ENCODE results near the gene DNAAF8.

DNA sequence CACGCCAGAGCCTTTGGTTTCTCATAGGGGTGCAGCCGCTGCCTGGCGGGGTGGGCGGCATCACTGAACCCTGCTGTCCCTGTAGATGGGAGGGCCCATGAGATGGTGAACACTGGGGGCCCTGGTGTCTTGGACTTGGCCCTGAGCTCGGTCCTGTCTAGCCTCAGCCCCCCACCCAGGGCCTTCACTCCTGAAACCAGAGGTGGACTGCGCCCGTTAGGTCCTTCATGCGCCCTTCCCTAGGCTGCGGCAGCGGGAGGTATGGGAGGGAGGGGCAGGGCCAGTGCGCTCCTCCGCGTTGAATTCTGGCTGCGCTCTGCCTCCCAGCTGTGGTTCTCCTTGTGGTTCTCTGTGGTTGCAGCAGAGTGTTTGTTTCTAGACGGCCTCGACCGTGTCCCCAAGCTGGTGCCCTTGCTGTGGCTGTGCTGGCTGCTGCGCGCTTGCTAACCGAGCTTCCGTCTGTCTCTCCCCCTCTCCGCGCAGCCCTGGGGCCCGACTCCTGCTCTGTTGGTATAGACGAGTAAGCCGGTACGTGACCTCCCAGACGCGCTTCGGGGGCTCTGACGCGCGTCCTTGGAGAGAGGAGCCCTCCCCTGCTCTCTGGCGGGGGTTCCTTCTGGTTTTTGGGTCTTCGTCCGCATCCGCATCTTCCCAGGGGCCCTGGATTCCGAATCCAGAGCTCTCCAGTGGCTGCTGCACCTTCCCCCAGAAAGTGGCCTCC lies 48.4 kb upstream of the DNAAF8 start:
- TF ChIP-seq, protein P1, sequence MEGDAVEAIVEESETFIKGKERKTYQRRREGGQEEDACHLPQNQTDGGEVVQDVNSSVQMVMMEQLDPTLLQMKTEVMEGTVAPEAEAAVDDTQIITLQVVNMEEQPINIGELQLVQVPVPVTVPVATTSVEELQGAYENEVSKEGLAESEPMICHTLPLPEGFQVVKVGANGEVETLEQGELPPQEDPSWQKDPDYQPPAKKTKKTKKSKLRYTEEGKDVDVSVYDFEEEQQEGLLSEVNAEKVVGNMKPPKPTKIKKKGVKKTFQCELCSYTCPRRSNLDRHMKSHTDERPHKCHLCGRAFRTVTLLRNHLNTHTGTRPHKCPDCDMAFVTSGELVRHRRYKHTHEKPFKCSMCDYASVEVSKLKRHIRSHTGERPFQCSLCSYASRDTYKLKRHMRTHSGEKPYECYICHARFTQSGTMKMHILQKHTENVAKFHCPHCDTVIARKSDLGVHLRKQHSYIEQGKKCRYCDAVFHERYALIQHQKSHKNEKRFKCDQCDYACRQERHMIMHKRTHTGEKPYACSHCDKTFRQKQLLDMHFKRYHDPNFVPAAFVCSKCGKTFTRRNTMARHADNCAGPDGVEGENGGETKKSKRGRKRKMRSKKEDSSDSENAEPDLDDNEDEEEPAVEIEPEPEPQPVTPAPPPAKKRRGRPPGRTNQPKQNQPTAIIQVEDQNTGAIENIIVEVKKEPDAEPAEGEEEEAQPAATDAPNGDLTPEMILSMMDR (IDR thresholded peaks at IDR 0.05) = no peak
- no peak for TF ChIP-seq POLR2A (IDR thresholded peaks at IDR 0.05)

Data from tibial nerve (tissue), 3 donors.